ENCODE measurements around the gene NHEJ1.

NHEJ1 gene

GRCh38 chr2:219178377-219179175, 18.0 kb upstream of the NHEJ1 start:
- Histone ChIP-seq H3K36me3 (replicated peaks) (peaks cover 32% of the 10 kb centered on the region), H3K4me3 (ENCODE audit: low read depth, low read length) (peak overlapping the region; percentile 84), H3K27ac (peak overlapping the region; percentile 90), H3K27me3 (replicated peaks) (no peaks in the 10 kb centered on the region)
- TF ChIP-seq CTCF (IDR thresholded peaks at IDR 0.05; ENCODE audit: low read depth, low read length, missing control alignments) = no peak
- in situ Hi-C loops (cut with HindIII; ENCODE audit: low pct_ligation_motif_present, low sequenced_read_pairs) = no loop called here
- peak; percentile 12 for DNase-seq

GRCh38 chr2:219177552-219178376, 17.1 kb upstream of the NHEJ1 start, which contains the start of gene RETREG2:
RETREG2 (plus strand) TSS chr2:219178275; CDS start chr2:219178353, 78 bp downstream.
- H3K27ac ChIP-seq = peak within 1 kb of the TSS; percentile 90
- in situ Hi-C loops (cut with HindIII; ENCODE audit: low pct_ligation_motif_present, low sequenced_read_pairs) = no loop called here
- H3K36me3 ChIP-seq (replicated peaks) = peaks cover 28% of the 10 kb centered on the region
- TF ChIP-seq CTCF (IDR thresholded peaks at IDR 0.05; ENCODE audit: low read depth, low read length, missing control alignments) = peak; percentile 22
- DNase-seq = peak; percentile 78
- H3K27me3 ChIP-seq (replicated peaks) = no peaks in the 10 kb centered on the region
- H3K4me3 ChIP-seq (ENCODE audit: low read depth, low read length) = peak within 1 kb of the TSS; percentile 84

DNA sequence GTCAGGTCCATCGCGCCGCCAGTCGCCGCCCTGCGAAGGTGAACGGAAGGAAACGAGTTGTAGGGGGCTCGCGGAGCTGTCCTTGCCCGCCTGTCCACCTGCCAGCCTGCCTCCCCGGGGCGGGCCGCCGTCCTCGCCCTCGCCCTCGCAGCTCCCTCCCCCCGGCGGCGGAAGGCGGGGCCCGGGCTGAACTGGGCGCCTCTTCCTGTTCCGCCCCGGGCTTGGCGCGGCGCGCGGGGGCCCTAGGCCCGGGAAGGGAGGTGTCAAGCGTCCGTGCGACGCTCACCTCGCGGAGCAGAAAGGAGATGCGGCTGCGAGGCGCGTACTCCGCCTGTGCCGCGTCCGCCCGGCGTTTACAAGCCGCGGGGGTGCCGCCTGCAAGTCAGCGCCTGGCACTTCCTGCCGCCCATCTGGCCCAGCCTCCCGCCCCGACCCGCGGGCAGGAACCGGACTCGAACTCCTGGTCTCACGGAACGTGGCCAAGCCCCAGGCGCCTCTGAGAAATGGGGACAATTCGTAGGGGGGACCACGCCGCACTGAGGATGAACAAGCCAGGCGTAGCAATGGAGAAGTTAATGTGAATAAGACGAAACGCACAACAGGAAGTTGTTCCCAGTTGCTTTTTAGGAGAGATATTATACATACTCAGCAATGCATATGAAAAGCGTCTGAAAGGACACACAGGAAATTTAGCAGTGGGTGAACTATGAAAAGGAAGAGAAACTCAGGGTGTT, 16.4 kb upstream of the NHEJ1 start, which contains the start of gene CNPPD1:
TSS of gene CNPPD1 (minus strand) at position 108 of the 734 bp plus-strand sequence. CDS start at position 11, 97 bp downstream.
- peak; percentile 31 for DNase-seq
- peak within 1 kb of the TSS; percentile 84 for H3K4me3 ChIP-seq (ENCODE audit: low read depth, low read length)

GRCh38 chr2:219175928-219176817, 15.6 kb upstream of the NHEJ1 start:
- TF ChIP-seq CTCF (IDR thresholded peaks at IDR 0.05; ENCODE audit: low read depth, low read length, missing control alignments) = no peak
- in situ Hi-C loops (cut with HindIII; ENCODE audit: low pct_ligation_motif_present, low sequenced_read_pairs) = no loop called here
- H3K4me3 ChIP-seq (ENCODE audit: low read depth, low read length) = peak overlapping the region; percentile 84
- H3K27me3 ChIP-seq (replicated peaks) = no peaks in the 10 kb centered on the region
- H3K36me3 ChIP-seq (replicated peaks) = peaks cover 19% of the 10 kb centered on the region
- peak overlapping the region; percentile 90 for H3K27ac ChIP-seq
- peak; percentile 19 for DNase-seq

More for the DNA sequence above, 16.4 kb upstream of the NHEJ1 start, which contains the start of gene CNPPD1:
- Histone ChIP-seq H3K27me3 (replicated peaks) (no peaks in the 10 kb centered on the region), H3K27ac (peak within 1 kb of the TSS; percentile 90), H3K36me3 (replicated peaks) (peaks cover 26% of the 10 kb centered on the region)
- TF ChIP-seq CTCF (IDR thresholded peaks at IDR 0.05; ENCODE audit: low read depth, low read length, missing control alignments) = no peak
- in situ Hi-C loops (cut with HindIII; ENCODE audit: low pct_ligation_motif_present, low sequenced_read_pairs) = no loop called here

GRCh38 chr2:219175486-219175885, 14.9 kb upstream of the NHEJ1 start:
- Histone ChIP-seq H3K4me3 (ENCODE audit: low read depth, low read length) (no peak overlapping the region), H3K27me3 (replicated peaks) (no peaks in the 10 kb centered on the region), H3K36me3 (replicated peaks) (peaks cover 16% of the 10 kb centered on the region), H3K27ac (no peak overlapping the region)
- DNase-seq = no peak
- TF ChIP-seq CTCF (IDR thresholded peaks at IDR 0.05; ENCODE audit: low read depth, low read length, missing control alignments) = no peak
- in situ Hi-C loops (cut with HindIII; ENCODE audit: low pct_ligation_motif_present, low sequenced_read_pairs) = no loop called here

Data from brain microvascular endothelial cell (primary cell).